GM18511 (cell line): Measurements from ENCODE around the gene DPP10.
"Not testable (repeated sequence)": the region's sequence is repeated elsewhere in the genome, so short reads cannot be mapped to it uniquely, and the experiment has no call there.

ENCODE experiments used
- ATAC-seq: cut with Tn5 transposase; IDR thresholded peaks from one replicate; pipeline ENCODE4 v1.9.1; 2021; ENCODE audit warnings: mild to moderate bottlenecking, moderate library complexity; ENCODE audit not compliant: unreplicated experiment

Gene DPP10

GRCh38 chr2:114709936-114710850 is 267.8 kb downstream of the DPP10 start:
- ATAC-seq, result no peak

GRCh38 chr2:114714313-114714712 is 271.9 kb downstream of the DPP10 start:
- no peak for ATAC-seq

GRCh38 chr2:114717049-114717448 is 274.6 kb downstream of the DPP10 start:
- ATAC-seq, result no peak

GRCh38 chr2:114724454-114724853 is 282.0 kb downstream of the DPP10 start:
- no peak for ATAC-seq

- ATAC-seq, result no peak
Observed at GRCh38 chr2:114727012-114727411, 284.6 kb downstream of the DPP10 start.

- no peak for ATAC-seq
Observed at GRCh38 chr2:114728372-114728771, 285.9 kb downstream of the DPP10 start.

- no peak for ATAC-seq
Observed at GRCh38 chr2:114729026-114729425, 286.6 kb downstream of the DPP10 start.

GRCh38 chr2:114735126-114735525 is 292.7 kb downstream of the DPP10 start:
- ATAC-seq, result no peak

- ATAC-seq, result no peak
Observed at GRCh38 chr2:114742245-114742644, 299.8 kb downstream of the DPP10 start.

- ATAC-seq, result no peak
Observed at GRCh38 chr2:114745700-114746099, 303.3 kb downstream of the DPP10 start.

GRCh38 chr2:114748175-114748574 is 305.7 kb downstream of the DPP10 start:
- ATAC-seq, result not testable (repeated sequence)

- ATAC-seq, result no peak
Observed at GRCh38 chr2:114752425-114752824, 310.0 kb downstream of the DPP10 start.

- ATAC-seq, result no peak
Observed at GRCh38 chr2:114753145-114753544, 310.7 kb downstream of the DPP10 start.

GRCh38 chr2:114754907-114755563 is 312.6 kb downstream of the DPP10 start:
- ATAC-seq, result no peak

- no peak for ATAC-seq
Observed at GRCh38 chr2:114762376-114762775, 319.9 kb downstream of the DPP10 start.

- ATAC-seq, result no peak
Observed at GRCh38 chr2:114762986-114763385, 320.5 kb downstream of the DPP10 start.

GRCh38 chr2:114769110-114769509 is 326.7 kb downstream of the DPP10 start:
- ATAC-seq, result no peak

- no peak for ATAC-seq
Observed at GRCh38 chr2:114769991-114770390, 327.6 kb downstream of the DPP10 start.

- no peak for ATAC-seq
Observed at GRCh38 chr2:114784046-114784445, 341.6 kb downstream of the DPP10 start.

- ATAC-seq, result no peak
Observed at GRCh38 chr2:114784890-114785583, 342.6 kb downstream of the DPP10 start.

GRCh38 chr2:114786901-114787300 is 344.5 kb downstream of the DPP10 start:
- no peak for ATAC-seq

- ATAC-seq, result no peak
Observed at GRCh38 chr2:114787486-114787885, 345.0 kb downstream of the DPP10 start.
